Bronchial epithelial cell (primary cell): ENCODE measurements around the gene SP4. TPM values are rescaled to one million over a fixed set of nuclear protein-coding genes. Genes with fewer than 3 reads are reported as not detected.

Source experiments
- DNase-seq: peaks from one replicate; pipeline ENCODE4 v3.0.0-alpha.2; 2010; ENCODE audit warnings: low read depth
- FAIRE-seq: peaks from 2 replicates; lab custom pipeline; 2011; peaks lifted over from hg19 to GRCh38; lab: Jason Lieb, UNC
- H3K27me3 ChIP-seq: 2 replicates; pipeline ENCODE4 v1.5.1; 2011; ENCODE audit warnings: low read length; ENCODE audit not compliant: control insufficient read depth, insufficient read depth
- H3K36me3 ChIP-seq: 2 replicates; pipeline ENCODE4 v1.5.1; 2011; ENCODE audit warnings: low read length; ENCODE audit not compliant: control insufficient read depth, insufficient read depth
- H3K4me3 ChIP-seq: 2 replicates; pipeline ENCODE4 v1.5.1; 2011; ENCODE audit warnings: mild to moderate bottlenecking, low read depth, low read length, control low read depth
- total RNA-seq: library from RNA; depleted of rRNA; stranded (reverse); fragments of >200 nt; gene quantifications from 2 replicates; pipeline ENCODE4 v1.2.1, GENCODE V29; 2014
- TF ChIP-seq, protein P1 (sequence below): IDR thresholded peaks from 2 replicates; pipeline ENCODE4 v1.5.1; 2011; ENCODE audit warnings: mild to moderate bottlenecking, moderate library complexity, low read length, control low read depth, inconsistent platforms; ENCODE audit not compliant: insufficient read depth, severe bottlenecking

SP4 gene
- total RNA-seq, 1 donor from 2014 or later = 5.3 TPM

DNA sequence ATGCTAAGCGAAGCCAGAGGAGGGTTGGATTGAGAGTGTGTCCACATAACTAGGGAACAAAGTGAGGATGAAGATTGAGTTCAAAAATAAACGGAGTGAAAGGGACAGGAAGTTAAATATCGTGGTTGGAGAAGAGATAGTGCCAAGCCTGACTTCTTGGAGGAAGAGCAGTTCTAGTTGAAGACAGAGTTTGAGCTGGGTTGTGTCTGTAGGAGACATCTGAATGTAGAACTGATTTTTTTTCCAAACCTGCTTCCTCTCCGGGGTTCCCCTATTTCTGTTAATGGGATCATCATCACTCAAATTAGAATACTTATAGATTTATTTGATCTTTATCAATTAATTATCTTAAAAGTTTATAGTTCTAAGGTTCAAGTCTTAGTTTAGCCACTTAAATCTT, 35.6 kb downstream of the SP4 start:
- Histone ChIP-seq H3K4me3 (no peak overlapping the region), H3K36me3 (no peaks in the 10 kb centered on the region), H3K27me3 (no peaks in the 10 kb centered on the region)
- DNase-seq (no peak), FAIRE-seq (no peak)
- TF ChIP-seq, protein P1, sequence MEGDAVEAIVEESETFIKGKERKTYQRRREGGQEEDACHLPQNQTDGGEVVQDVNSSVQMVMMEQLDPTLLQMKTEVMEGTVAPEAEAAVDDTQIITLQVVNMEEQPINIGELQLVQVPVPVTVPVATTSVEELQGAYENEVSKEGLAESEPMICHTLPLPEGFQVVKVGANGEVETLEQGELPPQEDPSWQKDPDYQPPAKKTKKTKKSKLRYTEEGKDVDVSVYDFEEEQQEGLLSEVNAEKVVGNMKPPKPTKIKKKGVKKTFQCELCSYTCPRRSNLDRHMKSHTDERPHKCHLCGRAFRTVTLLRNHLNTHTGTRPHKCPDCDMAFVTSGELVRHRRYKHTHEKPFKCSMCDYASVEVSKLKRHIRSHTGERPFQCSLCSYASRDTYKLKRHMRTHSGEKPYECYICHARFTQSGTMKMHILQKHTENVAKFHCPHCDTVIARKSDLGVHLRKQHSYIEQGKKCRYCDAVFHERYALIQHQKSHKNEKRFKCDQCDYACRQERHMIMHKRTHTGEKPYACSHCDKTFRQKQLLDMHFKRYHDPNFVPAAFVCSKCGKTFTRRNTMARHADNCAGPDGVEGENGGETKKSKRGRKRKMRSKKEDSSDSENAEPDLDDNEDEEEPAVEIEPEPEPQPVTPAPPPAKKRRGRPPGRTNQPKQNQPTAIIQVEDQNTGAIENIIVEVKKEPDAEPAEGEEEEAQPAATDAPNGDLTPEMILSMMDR = no peak

DNA sequence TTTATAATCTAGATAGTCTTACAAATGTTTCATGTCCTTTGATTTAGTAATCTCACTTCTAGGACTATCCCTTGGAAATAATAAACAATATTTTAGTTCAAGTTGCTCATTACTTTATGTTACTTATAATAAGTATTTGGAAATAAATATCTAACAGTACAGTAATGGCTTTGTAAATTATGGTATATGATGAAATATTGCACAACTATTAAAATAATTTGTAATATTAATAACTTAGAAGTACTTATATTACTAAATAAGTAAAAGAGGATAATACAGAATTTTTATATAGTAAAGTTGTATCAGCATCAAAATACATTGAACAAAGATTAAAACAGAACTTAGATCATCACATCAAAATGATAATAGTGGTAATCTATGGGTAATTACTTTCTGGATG, 41.1 kb downstream of the SP4 start:
- DNase-seq (no peak), FAIRE-seq (no peak)
- H3K4me3 ChIP-seq = no peak overlapping the region
- TF ChIP-seq, protein P1 = no peak
- no peaks in the 10 kb centered on the region for H3K36me3 ChIP-seq
- no peaks in the 10 kb centered on the region for H3K27me3 ChIP-seq

DNA sequence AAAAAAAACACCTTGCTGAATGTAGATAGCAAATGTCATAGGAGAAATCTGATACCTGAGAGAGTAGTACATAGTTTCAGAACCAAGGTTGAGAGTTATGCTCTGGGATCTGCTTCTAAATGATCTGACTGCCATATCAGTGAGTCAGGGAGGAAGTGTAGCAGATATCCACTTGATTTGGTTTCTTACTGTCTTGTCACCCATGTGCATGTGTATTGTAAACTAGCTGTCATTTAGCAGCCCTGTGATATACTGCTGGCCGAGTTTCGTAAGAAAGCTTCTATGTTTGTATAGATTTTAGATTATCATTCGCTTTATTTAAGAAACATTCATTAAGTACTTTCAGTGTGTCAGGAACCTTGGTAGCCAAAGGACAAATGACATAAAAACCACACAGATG, 42.0 kb downstream of the SP4 start:
- no peaks in the 10 kb centered on the region for H3K36me3 ChIP-seq
- DNase-seq (peak; percentile 0), FAIRE-seq (no peak)
- no peak overlapping the region for H3K4me3 ChIP-seq
- no peaks in the 10 kb centered on the region for H3K27me3 ChIP-seq
- TF ChIP-seq, protein P1 = no peak

DNA sequence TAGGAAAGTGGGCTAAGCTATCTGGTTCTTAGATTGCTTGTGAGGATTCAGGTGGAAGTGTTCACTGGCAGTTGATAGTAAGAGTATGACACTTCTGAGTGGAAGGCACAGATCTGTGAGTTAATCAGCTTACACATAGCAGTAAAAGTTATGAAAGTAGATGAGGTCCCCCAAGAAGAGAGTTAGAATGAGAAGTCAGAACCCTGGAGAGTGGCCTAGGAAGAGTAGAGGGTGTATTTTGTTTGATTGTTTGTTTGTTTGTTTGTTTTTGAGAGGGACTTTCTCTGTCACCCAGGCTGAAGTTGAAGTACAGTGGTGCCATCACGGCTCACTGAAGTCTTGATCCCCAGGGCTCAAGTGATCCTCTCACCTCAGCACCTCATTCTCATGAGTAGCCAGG, 44.1 kb downstream of the SP4 start:
- TF ChIP-seq, protein P1 = no peak
- DNase-seq (no peak), FAIRE-seq (no peak)
- no peaks in the 10 kb centered on the region for H3K36me3 ChIP-seq
- no peak overlapping the region for H3K4me3 ChIP-seq
- H3K27me3 ChIP-seq = no peaks in the 10 kb centered on the region

DNA sequence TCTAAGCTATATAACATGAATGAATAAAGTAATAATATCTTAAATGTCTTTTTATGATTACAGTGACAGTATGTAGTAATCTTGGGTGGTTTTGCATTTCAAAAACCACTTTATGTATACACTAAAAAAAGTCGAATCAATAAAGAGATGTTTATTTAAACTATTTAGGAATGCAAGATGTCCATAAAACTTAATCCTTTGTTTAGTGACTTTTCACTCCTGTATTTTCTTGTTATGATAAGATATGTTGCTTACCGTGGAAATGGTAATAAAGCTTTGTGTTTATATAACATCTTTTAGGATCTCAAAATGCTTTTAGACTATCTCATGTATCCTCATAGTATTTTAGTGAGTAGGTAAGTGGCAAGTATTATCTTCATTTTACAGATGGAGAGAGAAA, 48.5 kb downstream of the SP4 start:
- Histone ChIP-seq H3K4me3 (no peak overlapping the region), H3K27me3 (no peaks in the 10 kb centered on the region), H3K36me3 (no peaks in the 10 kb centered on the region)
- DNase-seq (no peak), FAIRE-seq (no peak)
- TF ChIP-seq, protein P1 = no peak

DNA sequence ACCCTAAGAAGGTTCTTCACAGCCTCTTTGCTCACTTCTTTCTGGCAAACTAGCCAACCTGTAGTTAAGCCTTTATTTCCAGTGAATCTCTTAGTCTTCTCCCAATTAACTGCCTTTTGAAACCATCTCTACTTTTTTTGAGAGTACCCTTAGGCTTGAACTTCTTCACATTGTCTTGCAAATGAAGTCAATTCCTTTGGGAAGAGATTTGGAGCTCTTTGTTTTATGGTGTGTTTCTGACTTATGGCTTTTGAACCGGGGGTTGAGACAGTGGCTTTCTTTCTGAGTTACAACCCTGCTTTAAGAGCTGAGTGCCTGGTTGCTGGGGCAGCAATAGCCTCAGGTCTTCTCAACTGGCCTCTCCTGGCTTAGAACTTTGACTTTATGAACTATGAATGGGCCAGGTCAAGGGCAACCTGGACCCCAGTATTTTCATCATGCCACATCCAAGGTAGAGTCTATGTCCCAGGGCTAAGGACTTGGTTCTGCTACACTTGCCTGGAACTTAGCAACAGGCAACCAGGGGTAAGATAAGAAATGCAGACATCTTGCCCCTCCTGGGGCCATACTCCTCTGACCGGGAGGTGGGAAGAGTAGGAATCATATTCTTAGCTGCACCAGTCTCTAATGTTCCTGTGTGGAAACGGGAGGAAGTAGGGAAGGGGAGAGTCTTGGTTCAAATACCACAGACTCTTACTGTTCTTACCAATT, 53.0 kb downstream of the SP4 start:
- DNase-seq (no peak), FAIRE-seq (no peak)
- H3K36me3 ChIP-seq = no peaks in the 10 kb centered on the region
- no peak overlapping the region for H3K4me3 ChIP-seq
- TF ChIP-seq, protein P1 = no peak
- no peaks in the 10 kb centered on the region for H3K27me3 ChIP-seq
